HG02798 (cell line): ENCODE results near the gene MAML2.

Experiments used
- ATAC-seq: cut with Tn5 transposase; IDR thresholded peaks from one replicate; pipeline ENCODE4 v1.9.1; 2021; ENCODE audit warnings: mild to moderate bottlenecking; ENCODE audit not compliant: unreplicated experiment, poor library complexity

The MAML2 gene

DNA sequence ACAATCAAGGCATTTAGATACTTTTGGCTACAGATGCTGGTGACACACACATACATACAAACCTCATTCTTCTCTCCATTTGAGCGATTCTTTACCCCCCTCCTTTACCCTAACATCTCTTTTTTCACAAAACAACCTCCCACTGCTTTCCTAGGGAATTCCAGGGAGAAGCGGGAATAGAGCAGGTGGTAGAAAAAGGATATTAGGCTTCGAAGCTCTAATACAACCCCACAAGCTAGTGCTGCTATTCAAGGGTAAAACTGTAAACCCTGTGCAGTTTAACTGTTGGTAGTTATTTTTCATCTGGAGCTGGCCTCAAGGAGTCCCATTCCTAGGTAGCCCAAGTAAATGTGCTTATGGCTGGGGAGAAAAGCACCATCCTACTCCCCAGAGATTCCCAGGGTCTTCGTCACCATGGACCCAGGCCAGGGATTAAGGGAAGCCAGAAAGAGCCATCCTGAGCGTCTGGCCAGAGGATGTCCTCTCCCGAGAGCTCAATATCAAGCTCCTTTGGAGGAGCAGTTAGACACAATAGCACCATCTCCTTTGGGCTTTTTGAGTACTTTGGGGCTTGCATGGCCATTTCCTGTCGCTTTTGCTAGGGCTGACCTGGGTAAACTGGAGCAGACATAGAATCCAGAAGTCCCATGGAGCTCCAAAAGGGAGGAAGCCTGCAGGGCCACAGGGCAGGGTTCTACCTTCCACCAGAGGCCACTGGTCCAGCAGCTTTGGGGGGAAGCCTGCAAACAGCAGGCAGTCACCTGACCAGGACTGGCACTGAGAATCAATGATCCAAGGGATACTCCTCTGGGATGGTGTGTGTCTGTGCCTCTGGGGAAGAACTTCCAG, 3.1 kb downstream of the MAML2 start:
- ATAC-seq = no peak

DNA sequence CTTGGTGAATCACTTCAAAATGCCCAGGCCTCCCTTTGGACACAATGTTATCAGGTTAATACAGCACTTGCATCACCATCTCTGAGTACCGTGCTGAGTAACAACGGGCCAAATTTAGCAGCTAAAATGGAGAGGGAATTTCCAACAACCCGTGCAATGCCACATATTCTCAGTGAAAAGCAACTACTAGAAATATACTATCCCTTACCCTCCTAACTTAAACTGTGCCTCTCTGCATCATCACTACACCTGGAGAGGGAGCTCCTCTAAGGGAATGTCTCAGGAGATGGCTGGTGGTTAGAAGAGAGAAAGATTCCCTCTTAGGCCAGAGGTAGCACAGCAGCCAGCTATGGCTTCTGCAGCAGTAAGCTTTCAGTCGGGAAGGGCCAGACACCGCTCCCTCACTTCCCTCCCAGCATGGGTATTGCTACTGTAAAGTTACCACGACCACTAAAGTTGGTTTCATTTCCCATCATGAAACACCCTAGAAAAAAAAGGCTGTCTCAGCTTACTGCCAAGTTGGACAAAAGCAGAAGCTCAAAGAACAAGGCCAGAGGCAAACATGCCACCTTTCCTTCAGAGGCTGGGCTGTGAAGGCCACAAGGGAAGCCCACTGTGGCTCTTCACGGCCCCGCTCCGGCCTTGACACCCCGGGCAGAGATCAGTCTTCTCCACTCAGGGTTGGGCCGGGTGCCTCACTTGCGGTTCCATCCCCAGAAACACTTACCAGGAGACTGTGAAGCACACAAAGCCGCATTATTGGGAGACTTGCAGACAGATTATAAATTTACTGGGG, 3.9 kb downstream of the MAML2 start:
- peak; percentile 43 for ATAC-seq

DNA sequence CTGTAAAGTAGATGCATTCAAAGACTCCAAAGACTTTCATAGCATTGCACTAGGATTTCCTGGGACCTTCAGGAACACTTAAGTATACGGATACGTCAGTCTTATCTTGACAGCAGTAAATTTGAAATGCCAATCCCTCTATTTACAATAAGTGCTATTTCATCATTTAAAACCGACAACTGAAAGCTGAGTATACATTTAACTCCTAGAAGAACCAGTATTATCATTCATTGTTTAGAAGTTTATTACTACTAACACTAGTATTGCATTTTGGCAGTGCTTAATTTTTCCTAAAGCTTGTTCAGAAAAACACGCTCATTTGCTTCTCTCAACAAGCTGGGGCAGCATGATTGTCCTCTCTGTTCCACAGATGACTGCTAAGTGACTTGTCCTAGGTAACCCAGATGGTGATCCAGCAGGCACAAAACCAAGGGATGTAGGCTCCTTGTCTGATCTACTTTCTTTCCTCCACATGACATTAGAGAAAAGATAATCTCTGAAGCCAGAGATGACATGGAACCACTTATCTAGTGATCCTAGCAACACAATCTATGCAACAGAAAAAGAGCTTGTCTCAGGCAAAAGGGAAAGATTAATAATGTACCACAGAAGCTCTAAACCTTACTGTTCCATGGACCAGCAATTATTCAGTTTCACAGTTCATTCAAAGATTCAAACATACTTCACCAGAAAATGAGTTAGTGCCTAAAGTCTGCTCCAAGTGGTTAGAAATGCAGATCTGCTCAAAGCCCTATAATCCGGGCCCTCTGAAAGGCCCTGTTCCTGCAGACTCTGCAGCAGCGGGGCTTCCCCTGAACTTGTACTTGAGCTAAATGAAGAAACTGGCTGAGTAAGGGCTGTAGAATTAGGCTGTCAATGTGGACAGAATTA, 5.2 kb downstream of the MAML2 start:
- peak; percentile 38 for ATAC-seq

DNA sequence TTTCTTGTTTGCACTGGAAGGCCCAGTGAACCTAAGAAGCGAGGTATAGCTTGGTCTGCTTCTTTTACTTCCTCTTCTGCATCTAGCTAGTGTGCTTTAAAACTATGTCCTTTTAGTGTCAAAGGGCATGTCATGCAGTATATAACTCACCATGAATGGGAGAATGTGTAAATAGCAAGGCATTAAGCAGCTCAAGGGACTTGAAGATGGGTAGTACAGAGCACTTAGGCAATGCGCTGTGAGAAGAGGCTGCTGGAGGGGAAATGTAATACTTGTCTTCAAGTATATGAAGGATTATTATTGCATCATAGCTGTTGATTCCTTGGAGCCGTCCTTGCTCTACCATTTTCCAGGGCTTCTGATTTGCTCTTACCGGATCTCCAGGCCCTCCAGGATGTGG, 7.6 kb downstream of the MAML2 start:
- no peak for ATAC-seq

DNA sequence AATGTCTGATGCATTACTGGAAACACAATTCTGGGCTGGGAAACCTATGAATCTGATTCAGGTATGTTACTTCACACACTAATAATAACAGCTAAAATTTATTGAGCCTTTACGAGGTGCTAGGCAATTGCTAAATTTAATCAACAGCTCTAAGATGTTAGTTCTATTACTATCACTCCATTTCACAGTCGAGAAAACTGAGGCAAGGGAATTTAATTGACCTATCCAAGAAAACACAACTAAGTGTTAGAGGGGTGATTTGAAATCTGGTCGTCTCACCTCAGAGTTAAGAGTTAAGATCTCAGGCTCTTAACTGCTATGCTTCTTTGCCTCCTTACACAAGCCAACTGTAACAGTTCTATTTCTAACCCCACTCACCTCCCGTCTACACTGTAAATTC, 8.8 kb downstream of the MAML2 start:
- ATAC-seq = no peak

DNA sequence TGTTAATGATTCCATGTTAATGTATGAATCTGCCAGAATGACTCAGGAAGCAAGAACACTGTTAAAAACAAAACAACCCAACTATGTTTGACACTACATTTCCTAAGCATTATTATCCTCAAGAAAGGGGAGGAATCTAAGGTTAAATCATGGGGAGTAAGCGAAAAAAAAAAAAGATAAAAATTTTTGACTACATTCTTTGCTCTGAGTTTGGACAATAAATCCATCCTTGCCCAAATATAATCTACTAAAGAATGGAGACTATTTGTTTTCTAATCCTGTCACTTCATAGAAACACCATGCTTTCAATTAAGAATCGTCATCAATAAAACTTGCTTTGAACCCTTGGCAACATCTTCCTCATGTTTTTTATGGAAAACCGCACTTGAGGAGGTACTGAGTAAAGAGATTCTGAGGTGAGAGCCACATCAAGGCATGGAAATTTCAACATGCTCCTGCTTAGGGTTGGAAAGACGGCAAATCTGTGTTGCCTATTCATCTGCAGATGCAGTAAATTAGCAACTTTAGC, 9.7 kb downstream of the MAML2 start:
- no peak for ATAC-seq

DNA sequence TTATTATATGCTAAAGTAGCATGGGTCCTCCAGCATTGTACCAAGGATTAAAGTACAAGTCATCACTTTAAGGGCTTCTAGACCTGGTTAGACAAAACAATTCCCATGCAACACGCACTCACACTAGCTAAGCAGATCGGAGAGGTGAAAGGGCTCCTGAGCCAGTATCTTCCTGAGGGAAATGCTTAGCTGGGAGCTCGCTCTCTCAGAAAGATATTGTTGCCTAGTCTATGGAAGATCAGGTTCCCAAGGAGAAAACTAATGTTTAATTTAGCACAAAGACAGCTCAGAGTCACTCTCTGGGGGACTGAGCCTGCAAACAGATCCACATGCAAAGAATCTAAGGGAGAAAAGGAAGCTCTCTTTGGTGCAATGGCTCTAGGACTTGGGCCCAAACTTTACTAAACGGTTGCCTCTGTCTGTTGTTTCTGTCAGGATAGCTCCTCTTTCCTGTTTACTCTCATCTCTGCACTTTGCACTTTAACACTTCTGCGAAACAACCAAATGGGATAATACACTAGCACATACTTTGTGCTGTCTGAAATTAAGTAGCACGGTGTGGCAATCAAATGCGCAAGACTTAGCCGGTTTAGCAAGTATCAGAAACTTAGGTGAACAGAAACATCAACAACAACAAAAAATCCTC, 10.7 kb downstream of the MAML2 start:
- ATAC-seq = no peak

DNA sequence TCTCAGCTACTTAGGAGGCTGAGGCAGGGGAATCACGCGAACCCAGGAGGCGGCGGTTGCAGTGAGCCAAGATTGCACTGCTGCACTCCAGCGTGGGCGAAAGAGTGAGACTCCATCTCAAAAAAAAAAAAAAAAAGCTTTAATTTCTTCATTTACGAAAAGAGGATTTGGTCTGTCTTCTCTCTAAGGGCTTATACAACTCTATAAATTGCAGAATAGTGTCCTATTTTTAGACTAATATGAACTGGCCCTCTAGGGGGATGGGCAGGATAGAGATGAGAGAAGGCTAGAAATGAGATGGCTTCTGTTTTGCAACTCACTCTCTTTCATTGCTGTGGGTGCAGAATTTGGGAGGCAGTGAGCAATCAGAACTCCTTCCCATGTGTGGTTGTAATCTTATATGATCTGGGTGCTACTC, 11.3 kb downstream of the MAML2 start:
- ATAC-seq = no peak

DNA sequence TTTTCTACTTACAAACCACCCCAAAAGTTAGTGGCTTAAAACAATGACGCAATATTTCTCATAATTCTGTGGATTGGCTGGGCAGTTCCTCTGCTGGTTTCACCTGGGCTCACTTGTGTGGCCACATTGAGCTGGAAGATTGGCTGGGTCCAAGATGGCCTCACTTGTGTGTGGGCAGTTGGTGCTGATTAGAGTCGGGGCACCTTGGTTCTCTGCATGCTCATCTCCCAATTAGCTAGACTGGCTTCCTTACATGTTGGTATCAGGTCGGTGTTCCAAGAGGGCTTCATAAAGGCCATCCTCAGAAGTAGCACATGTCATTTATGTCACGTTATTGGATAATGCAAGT, 12.5 kb downstream of the MAML2 start:
- ATAC-seq = no peak

DNA sequence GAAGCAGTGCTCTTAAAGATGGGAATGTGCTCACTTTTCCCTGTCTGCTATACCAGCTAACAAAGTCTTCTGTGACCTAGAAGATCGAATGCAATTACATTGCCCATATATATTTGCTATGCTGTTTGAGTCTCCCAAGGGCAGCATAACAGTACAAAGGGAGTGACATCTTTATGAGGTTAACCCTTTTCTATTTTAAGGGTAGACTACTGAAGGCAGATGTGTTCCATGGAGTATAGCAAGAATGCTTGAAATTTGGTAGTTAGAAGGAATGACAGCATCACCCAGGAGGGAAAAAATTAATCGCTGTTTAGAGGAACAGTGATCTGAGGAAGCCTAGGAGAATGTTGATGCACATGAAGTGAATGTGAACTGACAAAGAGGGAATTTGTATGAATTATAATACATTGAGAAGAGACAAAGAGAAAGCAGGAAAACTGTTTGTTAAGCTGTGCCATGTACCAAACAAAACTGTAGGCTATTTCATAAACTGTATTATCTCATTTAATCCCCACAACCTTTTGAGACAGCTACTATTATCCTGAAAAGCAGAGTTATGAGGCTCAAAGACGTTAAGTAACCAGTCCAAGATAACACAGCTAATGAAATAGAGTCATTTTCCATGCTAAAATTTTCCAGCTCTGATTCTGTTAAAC, 13.0 kb downstream of the MAML2 start:
- no peak for ATAC-seq

DNA sequence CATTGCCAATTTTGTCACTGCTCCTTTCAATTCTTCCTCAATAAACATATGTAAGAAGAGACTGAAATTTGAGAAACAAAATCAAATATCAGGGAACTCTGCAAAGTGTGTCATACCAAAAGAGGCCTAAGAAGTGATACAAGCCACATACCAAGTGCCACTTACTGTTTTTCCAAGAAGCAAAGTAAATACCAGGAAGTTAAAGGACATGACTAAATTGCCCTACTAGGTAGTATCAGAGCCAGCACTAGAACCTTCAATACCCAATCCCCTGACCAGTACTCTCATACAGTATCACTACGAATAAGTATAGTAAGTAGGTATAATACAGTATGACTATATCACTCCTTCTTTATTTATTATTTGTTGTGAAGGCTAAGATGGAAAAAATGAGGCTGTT, 13.6 kb downstream of the MAML2 start:
- no peak for ATAC-seq

DNA sequence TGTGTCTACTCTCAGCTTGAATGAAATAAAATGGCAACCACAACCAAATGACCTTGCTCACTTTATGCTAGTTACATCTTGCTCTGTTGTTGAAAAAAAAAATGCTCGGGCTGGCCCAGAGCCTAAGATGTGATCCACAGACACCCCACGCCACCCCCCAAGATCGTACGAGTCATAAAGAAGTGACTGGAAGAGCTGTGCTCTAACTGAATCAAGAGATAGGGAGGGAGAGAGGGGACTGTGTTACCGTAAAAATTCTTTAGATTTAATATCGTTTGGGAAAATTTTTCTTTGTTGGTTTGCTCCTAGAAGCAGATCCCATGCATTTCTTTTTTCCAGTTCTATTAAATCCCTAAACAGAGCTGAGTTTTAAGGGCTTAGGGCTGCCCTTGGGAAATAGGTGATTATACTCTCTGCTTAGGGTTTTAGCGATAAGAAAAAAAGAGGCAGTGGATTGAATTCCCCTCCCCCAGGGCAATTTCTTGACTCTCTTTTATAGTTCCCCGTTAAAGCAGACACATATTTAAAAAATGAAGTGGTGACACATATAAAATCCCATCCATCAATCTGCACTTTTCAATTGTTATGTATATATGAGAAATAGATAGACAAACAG, 14.5 kb downstream of the MAML2 start:
- ATAC-seq = no peak

DNA sequence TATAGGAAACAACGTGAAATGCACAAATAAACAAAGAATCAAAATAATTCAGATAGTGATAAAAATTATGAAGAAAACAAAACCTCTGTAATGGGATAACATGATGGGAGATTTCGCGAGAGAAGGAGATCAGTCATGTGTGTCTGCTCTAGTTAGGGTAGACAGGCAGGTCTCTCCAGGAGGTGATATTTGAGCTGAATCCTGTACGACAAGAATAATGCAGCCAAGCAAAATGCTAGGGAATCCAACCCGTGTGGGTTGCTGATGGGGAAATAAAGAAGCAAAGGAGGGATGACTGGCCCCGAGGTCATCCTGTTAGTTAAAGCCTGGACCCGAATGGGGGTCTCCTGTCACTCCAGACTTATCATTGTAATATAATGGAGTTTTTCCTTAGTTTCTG, 16.0 kb downstream of the MAML2 start:
- ATAC-seq = no peak

DNA sequence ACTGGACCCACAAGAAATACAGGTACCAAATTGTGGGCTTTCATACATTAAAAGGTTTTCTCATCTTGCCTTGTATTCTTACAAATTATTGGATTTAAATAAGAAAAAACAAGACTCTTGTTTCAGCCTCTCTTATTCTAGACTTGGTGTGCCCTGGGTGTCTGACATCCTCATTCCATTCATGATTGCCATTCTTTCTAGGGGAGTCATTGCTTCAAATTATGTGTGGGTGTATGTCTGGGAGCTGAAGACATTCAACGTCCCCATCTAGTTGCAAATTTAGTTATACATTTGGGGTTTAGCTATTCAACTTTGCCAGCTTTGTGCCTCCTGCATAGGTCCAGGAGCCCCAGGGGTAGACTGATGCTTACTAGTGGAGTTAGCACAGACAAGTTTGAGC, 18.1 kb downstream of the MAML2 start:
- ATAC-seq = no peak

DNA sequence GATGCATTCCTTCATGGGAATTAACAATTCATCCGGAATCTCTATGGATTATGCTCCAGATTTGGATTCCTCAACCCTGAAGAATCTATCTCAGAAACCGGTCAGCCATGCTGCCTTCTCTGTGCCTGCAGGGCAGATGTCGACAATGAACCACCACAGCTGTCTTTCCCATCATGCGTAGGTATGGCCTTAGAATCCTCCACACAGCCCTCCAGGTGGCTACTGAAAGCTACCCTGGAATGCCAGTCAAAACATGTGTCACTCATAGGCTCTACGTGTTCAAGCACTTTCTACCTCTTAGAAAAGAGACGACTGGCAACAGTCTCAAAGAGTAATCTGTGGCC, 19.4 kb downstream of the MAML2 start:
- ATAC-seq = no peak

DNA sequence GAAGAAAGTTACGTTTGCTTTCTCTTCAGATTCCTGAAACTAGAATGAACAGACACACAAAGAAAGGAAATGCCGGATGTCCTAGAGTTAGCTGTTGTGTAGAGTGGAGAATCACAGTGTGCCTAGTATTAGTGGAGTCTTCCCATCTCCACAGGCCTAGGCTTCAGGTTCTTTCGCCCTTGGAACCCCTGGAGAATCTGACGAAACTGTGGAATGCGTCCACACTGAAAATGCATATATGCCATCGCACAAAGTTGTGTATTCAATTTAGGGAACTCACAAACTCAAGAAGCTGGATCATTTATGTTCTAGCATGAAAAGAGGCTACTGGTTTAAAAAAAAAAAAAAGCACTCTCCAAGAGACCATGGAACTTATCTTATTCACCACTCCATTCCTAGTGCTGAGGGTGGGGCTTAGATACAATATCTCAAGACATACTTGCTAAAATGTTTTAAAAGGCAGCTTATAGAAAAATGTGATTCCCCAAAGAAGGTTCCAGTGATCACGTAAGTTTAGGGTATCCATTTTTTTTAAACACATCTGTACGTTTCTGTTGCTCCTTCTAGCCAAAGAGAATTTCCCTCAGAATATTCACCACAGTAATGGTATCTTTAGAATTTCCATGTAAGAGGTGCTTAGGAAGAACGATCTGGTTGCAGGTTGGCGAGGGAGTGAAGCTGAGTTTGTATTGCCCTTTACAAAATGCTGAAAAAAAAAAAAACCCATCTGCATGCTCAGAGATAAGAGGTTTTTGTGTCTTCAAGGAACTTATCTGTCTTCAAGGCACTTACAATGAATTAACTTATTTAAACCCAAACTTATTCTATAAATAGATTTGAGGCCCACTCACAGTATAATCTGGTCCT, 20.0 kb downstream of the MAML2 start:
- no peak for ATAC-seq

DNA sequence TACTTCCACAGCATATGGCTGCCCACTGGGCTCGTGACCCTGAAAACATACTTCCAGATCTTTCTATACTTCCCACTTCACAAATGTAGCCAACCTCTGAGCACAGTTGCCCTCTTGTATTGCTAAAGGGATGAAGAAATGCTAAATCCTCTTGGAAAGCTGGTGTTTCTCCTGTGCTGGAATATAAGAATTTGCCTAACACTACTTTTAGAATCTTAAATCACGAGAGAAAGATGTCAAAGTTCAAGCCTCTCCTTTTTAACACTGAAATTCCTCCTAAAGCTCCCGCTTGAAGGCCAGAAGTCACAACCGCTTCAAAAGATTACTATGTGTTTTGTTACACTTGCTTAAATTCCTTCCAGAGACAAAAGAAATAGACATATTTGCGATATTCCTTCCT, 21.9 kb downstream of the MAML2 start:
- no peak for ATAC-seq

DNA sequence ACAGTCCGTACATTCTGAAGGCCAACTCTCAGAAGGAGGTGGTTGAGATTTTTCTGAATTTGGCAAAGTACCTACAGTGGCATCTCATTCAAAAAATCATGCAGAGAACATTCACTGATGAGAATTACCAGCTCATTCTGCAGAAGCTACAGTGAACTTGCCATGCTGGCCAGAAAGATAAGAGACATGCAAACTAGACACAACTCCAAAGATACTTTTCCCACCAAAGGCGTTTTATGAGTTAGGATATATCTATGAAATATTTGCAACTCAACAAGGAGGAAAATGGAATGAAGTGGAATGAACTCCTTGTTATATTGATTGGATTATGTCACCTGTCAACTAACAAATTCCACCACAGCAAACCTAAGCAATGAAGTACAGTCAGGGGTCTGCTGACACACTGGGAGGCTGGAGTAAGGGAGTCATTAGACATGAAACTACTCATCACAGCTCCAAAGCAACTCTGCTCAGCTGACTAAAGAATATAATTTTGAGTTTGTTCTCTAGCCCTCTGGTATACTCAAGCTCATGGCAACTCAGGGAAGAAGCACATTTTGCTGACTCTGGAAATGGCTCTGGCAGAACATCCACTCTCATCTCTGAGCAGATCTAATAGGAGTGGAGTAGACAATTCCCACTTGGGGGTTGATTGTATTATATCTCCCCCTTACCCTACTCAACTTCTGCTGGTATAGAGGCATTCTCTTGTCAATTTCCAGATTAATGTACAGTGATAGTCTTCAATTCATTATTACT, 22.9 kb downstream of the MAML2 start:
- no peak for ATAC-seq
